SU-DHL-6 (cell line): Measurements from ENCODE around the gene SPG7.

Experiments used
- CTCF ChIP-seq: fragments of 200-600 bp; sonication (generic); IDR thresholded peaks from one replicate; pipeline ENCODE4 v1.5.1; 2017; ENCODE audit warnings: antibody characterized with exemption, mild to moderate bottlenecking, low read length, moderate library complexity; ENCODE audit not compliant: insufficient read depth, poor library complexity, severe bottlenecking
- EZH2phosphoT487 ChIP-seq: fragments of 200-600 bp; sonication (generic), shearing (Covaris generic); conservative IDR thresholded peaks from 2 replicates; pipeline ENCODE4 v1.6.1; 2018; ENCODE audit warnings: mild to moderate bottlenecking, antibody characterized with exemption, low read length, moderate library complexity, mixed read lengths

DNA sequence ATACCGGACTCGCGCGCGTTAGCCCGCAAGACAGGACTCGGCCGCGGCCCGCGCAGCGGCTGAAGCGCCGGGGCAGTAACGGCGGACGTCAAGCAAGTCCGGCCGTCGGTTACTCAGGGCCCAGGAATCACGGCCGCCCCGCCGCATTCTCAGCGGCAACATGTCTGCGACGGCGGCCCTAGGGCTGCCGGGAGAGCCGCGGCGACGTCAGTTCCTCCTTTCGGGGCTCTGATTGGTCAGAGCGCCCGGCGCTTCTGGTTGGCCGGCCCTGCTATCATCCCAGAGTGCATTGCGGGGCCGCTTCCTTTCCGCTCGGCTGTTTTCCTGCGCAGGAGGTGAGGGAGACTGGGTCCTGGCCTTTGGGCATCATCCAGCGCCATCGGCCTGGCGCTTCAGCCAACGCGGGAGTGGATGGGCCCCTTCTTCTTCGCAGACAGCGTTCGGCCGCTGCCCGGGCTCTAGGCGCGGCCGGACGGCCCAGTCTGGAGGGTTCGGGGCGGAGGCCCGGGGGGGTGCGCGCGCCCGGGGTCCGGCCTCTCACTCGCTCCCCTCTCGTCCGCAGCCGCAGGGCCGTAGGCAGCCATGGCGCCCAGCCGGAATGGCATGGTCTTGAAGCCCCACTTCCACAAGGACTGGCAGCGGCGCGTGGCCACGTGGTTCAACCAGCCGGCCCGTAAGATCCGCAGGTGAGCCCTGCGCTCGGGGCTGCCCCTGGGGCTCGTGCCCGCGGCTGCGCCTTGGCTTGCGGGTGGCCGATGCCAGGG, 52.4 kb downstream of the SPG7 start, which contains the start of gene RPL13:
- TF ChIP-seq CTCF (no peak), EZH2phosphoT487 (no peak)
